NCI-H1694 (cell line): ENCODE measurements around the gene ELFN1.
A peak's percentile ranks its signal among the peaks of the same experiment; 100 is the strongest.

Experiments
- DNase-seq: peaks from one replicate; lab custom pipeline; 2025; lab: John Stamatoyannopoulos, UW

ELFN1 gene

DNA sequence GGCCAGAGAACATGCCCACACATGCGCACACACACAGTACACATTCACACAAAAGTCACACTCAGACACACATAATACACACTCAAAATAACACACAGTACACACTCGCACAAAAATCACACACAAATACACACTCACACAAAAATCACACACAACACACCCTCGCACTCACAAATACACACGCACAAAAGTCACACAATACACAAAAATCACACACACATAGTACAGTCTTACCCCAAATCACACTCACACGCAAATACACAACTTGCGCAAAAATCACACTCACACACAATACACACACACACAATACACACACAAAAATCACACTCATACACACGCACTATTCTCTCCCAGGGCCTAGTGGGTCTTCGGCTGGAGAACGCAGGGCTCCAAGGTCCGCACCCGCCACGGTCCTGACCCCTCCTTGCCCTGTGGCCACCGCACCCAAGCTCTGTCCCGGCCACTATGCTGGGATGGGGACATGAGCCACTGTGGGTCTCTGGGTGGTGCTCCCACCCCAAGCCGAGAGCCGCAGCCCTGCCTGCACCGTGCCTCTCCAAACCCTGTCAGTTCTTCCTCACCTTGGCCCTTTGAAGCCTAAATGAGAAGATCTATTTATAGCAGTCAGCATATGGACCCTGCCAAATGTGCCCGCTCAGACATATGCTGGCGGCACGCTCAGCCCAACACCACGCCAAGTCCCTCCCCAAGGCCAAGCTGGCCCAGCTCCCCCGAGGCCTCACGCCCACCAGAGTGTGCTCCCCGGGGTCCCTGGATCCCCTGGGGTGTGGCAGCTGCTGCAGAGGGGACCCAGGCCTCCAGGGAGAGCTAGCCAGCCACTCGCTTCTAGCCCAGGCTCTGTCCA is 55.9 kb downstream of the ELFN1 start:
- peak; percentile 85 for DNase-seq

DNA sequence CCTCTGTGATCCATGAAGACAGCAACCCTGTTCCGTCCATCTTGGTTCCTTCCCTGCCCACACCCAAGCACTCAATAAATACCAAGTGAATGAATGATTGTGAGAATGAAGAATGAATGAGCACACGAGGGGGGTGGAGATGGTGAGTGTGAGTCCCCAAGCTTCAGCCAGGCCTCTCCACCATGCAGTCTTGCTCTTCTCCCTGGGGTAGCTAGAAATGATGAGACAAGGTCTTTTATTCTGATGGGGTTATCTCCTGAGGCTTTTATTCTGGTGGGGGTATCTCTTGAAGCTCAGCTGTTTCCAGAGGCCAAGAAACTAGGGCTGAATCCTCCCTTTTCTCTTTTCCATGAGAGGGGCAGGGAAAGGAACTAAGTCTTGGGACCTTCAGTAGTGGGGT is 57.0 kb downstream of the ELFN1 start:
- DNase-seq: no peak

DNA sequence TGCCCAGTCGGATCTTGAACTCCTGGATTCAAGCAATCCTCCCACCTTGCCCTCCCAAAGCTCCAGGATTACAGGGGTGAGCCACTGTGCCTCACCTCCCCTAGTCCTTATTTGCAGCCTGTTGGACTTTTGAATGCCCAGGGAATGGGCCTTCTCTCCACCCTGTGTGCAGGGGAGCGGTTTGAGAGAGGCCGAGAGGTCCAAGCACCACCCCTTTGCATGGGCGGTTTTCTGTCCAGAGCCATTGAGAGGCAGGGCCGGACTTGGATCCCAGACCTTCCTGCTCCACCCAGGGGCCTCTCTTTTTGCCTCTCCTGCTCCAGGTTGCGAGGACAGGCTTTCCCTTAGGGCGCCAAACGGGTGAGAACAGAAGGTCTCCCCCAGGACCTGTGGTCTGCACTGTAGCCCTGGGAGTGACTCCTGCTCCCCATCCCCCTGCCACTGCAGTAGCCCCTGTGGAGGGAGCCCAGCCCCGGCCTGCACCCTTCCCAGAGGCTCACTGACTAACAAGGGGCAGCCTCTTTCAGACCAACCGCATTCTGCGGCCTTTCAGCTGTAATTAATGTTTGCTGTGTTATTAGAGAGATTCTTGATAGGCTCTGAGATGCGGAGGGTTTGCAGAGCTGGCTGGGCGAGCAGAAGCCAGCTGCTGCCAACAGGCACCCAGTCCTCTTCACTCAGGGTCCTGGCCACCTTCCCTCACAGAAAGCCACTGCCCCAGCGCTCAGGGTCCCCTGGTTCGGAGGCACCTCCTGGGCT is 57.9 kb downstream of the ELFN1 start:
- DNase-seq: no peak

DNA sequence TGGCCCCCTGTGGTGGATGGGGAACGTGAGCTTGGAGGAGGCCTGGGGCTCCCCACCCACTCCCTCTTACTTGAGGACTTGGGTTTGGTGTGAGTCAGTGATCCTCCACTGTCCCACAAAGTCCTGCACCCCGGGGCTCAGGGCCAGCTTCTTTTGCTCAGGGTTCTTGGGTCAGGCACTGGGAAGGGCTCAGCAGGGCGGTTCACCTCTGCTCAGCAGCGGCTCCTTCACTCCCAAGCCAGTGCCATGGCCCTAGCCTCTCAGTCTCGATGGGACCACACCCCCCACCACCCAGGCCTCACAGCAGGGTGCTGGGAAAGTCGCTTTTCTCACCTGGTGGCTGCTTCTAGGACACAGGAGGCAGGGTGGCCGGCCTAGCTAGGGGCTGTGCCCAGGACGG is 59.1 kb downstream of the ELFN1 start:
- DNase-seq: no peak

DNA sequence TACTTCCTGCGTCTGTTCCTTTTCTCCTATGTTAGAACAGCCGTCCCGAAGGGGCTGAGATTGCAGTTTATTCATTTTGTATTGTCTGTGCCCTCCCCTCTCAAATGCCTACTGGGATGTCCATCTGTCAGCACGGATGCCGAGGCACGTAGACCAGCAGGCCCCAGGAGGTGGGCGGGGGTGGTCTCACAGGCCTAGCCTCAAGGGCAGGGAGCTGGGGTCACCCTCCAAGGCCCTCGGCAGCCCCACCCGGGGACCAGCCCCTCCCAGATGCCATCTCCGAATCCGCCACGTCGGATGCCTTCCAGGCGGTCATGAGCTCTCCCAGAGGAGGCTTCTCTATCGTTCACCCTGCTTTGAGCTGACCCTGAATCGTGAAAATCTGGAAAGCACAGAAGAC is 59.7 kb downstream of the ELFN1 start:
- no peak for DNase-seq

DNA sequence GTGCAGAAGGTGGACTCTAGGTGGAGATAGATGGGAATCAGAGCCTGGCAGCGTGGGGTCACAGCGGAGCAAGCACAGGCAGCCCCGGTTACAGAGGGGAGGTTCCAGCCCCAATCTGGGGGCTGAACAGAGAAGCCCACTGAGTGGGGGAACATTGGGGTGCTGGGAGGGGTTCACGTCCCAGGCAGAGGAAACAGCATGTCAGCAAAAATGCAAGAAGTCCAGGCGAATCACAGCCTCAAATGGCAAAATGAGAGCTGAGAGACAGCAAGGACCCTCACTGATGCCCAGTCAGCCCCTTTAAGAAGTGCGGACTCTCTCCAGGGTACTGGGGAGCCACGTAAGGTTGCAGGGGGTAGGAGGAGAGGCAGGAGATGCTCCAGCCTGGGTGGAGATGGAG is 62.0 kb downstream of the ELFN1 start:
- no peak for DNase-seq

DNA sequence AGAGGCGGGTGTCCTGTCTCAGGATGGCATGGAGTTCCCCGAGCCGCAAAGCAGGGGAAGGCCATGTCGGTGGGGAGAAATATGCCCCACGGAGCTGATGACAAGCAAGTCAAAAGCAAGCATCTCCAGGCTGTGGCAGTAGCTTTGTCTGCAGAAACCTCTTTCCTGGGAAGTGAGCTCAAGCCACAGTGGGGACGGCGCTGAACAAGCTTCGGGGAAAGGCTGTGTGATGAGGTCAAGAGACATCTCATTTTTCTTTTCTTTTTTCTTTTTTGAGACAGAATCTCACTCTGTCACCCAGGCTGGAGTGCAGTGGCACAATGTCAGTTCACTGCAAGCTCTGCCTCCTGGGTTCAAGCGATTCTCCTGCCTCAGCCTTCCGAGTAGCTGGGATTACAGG is 62.6 kb downstream of the ELFN1 start:
- no peak for DNase-seq

DNA sequence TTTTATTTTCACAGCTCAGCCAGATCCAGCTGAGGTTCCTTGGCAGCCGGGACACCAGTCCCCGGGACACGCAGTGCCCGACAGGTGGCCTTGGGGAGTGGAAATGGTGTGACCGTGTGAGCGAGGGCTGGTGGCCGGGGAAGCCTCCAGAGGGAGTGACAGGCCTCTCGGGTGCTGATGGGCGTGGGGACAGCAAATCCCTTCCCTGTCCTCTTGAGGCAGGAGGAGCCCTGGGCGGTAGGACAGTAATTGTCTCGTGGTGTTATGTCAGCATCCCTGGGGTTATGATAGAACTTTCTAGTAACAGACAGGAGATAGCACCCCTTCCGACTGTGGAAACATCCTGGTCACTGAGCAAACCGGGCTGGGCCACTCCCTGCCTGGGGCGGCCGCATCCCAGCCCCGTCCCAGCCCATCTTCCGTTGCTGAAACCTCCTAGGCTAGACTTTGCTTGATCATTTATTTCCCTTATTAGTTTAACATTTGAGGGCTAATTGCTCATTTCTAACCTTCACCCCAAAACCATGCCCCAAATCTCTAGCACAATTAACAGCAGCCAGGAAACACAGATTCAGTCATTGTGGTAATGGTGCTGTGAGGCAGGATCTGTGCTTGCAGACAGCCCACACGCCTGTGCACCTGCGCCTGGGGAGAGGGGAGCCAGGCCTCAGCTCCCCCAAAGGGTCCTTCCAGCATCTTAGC is 63.3 kb downstream of the ELFN1 start:
- no peak for DNase-seq

DNA sequence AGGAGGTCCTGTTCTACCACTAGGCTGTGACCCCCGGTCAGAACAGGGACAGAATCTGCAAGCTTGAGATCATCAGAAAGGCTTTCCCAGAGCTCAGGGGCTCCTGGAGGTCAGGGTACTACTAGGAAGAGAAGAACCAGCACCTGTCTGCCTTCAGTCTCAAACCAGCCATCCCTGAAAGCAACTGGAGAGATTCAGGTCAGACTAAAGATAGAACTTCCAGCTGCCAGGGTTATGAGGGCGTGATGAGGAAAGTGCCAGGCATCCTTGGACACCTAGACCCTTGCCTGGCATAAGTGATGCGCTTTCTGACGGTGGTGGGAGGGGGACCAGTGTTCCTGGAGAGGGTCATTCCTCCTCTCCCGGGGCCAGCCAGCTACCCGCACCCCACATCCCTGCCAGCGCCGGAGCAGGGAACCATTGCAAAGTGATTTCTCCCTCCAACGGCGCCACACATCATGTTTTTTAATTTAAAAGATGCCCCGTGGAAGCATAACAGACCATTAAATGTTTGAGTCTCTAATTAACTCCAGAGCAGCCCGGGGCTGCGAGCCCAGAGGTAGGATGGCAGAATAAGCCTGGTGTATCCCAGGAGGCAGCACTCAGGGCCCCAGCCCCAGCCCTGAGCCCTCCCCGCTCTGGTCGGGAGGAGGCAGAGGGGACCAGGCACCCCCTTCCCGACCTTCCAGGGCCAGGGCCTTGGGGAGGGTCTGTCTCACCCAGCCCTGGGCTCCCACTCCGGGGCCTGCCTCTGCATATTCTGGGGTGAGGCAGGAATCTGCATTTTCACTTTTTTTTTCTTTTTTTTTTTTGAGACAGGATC is 64.0 kb downstream of the ELFN1 start:
- DNase-seq: no peak

DNA sequence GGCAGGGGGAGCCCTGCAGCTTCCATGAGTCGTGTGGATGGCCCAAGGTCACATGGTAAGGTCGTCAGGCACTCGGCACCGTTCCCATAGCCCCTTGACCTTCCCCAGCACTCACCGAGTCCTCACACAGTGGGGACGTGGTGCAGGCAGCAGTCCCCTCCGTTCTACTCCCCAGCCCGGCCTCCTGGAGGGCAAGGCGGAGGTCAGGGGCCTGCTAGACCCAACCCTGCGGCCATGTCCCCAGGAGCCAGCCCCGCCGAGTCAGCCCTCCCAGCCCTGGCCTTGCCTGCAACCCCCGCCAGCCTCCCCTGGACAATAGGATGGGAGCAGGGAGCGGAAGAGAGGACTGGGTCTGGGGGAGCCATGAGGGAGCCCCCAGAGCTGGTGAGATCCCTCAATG is 65.2 kb downstream of the ELFN1 start:
- no peak for DNase-seq

DNA sequence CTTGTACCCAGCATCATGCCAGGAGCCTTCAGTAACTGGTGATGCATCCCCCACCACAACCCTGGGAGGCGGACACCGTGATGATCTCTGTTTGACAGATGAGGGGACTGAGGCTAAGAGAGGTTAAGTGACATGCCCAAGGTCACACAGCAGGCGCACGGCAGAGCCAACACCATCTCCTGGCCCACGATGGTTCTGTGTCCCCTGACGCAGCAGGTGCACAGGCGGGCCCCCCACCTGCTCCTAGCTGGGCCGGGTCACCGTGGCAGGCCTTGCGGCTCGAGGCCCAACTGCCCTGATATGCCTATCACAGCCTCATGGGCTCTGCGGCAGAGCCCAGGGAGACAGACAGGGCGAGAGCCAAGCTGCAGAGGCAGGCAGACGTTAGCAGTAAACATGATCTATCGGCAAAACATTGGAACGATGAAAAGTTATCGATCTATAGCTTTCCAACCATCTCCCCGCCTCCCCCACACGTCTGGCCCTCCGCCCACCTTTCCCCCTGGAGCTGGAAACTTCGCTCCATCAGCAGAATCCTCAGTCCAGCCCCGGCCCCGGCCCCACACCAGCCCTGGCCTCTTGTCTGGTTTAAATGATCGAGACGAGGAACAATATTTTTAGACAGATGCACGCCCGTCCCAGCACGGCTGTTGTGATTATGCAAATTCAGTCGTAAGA is 65.9 kb downstream of the ELFN1 start:
- no peak for DNase-seq

DNA sequence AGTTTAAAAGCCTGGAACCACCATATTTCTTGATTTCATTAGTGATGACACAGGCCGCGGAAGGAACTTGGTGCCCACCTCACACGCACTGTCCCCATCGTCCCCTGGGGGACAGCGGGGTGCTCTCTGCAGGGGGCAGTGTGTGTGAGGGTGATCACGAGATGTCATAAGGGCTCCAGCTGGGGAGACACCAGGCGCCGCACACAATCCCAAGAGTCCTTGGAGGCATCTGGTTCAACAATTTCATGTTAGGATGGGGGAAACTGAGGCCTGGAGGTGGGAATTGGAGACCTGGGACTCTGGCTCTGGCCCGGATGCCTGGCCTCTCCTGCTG is 66.4 kb downstream of the ELFN1 start:
- no peak for DNase-seq

DNA sequence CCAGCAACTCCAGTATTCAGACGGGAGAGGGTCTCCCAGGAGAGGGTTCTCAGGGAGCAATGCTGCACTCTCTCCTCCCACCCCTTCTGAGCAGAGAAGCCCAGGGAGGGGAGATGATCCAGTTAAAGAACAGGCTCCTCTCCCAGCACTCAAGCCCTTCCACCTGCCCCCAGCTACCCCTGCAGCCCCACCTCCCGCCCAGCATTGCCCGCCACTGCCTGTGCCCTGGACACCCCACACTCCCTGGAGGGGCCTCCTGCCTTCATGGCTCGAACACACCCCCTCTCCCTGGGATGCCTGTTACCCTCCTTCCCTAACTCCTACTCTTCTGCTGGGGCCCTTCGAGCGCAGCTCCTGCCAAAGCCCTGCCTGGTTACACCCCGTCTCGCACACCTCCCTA is 66.8 kb downstream of the ELFN1 start:
- DNase-seq: no peak

DNA sequence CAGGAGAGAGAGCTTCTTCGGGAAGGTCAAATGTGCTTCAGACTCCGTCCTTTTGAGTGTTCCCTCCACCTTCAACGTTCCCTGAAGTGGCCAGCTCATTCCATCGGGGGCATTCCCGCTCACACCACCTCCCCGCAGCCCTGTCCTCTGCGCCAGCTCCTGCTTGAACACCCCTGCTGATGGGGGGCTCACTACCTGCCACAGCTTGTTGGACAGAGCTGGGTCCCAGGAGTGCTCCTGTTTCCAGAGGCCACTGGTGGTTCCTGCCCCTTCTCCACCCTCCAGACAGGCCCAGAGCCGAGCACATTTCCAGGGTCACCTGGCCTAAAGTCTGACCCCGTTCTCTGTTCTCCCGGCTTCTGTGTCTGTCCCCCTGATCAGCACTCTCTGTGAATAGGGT is 67.4 kb downstream of the ELFN1 start:
- no peak for DNase-seq

DNA sequence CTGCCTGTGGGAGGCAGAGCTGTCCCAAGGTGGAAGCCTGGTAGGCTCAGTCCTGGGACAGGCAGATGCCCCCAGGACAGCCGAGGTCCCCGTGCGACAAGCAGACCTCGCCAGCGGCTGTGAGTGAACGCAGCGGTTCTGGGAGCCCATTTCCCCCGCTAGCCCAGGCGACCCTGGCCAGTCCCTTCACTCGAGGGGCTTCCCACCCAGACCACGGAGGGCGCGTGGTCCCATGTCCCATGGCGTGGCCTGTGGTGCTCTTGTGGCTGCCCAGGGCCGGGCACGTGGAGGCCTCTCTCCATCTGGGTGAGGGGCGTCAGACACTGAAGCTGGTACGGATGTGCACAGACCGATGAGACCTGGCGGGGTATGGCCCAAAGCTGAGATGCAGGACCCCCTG is 67.9 kb downstream of the ELFN1 start:
- DNase-seq: no peak

DNA sequence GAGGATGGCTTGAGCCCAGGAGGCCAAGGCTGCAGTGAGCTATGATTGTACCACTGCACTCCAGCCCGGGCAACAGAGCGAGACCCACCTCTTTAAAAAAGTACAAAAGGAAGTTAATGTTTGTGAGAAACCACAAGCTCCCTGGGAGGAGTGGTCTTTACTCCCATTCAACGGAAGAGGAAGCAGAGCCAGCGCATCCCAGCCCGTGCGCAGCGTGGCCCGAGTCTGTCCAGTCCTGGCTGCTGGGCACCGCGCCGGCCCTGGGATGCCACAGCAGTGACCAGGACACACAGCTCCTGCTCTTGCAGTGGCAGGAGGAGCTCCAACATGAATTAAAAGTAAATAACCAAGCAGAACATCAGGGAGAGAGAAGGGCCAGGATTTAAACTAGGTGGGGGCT is 68.4 kb downstream of the ELFN1 start:
- no peak for DNase-seq

DNA sequence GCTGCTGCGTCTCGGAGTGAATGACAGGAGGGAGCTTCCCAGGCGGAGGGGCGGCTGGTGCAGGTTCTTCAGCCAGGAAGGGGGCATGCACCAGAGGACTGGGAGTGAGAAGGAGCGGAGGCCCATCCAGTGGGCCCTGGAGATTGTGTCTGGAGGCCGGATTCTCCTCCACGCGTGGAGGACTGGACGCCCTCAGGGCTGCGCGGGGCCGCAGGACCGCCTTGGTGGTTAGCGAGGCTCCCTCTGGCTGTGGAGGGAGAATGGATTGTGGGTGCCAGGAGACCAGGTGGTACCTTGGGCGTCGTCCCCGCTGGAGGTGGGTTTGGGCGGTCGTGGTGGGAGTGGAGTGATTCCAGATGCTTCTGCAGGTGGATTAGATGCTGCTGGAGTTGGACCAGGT is 68.9 kb downstream of the ELFN1 start:
- DNase-seq: no peak

DNA sequence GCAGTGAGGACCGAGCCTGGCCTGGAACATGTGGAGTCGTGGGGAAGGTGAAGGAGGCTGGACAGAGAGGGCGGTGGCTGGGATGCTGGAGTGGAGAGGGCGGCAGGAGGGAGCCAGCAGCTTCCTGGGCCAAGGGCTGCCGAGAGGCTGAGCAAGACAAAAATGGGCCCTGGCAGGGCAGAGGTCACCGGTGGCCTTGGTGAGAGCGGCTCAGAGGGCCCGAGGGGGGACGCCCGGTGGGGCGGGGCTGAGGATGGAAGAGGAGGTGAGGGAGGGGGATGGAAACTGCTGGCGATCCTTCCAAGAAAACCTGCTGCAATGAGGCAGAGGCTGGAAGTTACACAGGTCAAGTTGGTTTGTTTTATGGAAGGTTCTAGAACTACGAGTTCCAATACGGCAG is 69.5 kb downstream of the ELFN1 start:
- no peak for DNase-seq

DNA sequence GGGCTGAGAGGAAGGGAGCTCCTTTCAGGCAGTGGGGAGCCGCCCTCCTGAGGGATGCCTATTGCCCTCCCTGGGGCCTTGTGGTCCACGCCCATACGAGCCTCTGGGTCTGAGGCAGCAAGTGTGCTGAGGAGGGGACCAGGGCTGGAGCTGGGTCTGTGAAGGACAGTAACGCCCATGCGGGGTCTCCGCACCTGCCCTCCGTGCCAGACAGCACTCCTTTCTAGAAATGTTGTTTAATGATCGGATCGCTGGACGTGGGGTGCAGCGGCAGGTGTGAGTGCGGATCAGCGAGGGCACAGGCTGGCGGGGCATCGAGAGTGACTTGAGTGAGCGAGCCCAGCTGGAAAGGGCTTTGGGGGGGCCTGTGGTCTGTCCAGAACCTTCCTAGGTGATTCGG is 70.1 kb downstream of the ELFN1 start:
- DNase-seq: no peak

DNA sequence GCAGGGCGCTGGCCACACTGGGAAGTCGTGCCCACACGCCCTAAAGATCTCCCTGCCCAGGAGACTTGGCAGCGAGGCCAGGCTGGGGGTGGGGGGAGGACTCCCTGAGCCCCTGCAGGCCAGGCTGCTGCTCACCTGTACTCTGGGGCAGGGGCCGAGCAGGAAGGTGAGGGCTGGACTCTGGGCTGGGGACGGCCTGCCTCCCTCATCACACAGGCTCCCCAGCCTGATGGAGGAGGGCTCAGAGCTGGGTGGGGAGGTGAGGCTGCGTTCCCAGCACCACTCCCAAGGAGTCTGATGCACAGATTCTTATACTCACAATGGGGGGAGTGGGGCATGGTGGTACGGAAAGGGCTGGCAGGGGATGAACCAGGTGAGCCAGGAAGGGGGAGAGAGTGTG is 71.2 kb downstream of the ELFN1 start:
- no peak for DNase-seq

DNA sequence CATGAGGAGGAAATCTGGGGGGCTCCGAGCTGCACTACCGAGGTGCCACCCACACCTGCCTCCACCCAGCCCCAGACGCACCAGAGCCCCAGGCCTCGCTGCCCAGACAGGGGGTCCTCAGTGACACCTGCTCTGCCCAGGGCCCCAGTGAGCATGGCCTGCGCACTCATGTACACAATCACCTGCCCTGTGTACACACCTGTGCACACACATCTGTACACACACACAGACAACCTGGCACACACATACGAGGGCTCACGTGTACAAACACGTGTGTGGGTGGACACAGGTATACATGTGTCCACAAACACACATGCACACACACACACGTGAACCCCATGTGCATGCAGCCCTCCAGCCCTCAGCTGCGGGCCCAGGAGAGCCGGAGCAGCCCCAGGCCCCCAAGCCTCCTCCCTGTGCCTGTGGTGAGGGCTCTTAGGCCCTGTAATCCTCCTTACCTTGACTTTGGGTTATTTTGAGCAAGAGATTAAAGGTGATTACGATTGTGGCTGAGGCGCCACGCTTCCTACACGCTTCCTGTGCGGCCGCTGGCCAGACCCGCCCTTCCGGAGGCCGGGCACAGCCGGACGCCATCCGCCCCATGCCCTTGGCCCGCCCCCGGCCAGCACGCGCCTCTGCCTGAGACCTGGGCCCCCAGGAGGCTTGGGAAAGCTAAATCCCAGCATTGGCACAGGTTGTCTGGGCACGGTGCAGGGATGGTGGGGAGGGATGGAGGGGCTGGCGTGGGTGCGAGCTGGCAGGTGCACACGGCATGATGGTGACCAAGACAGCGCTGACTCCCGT is 71.9 kb downstream of the ELFN1 start:
- DNase-seq: no peak
